T-helper 1 cell (primary cell): ENCODE data around the gene SLC20A1.
"Not testable (repeated sequence)": the region's sequence is repeated elsewhere in the genome, so short reads cannot be mapped to it uniquely, and the experiment has no call there.

ENCODE experiments used
- DNase-seq, 5 donors: peaks; one replicate each; pipeline ENCODE4 v3.0.0-alpha.2; 2012 to 2020
- total RNA-seq, 4 donors: gene quantifications; one replicate each; lab custom pipeline; 2026; lab: John Stamatoyannopoulos, UW

SLC20A1 gene
- 266 to 398 (median 316) reads per million in 4 donors for total RNA-seq

GRCh38 chr2:112645310-112646101, at the start of gene SLC20A1:
Gene SLC20A1, plus strand, starts transcription at chr2:112645939. Its CDS starts 890 bp downstream, at chr2:112646829.
- DNase-seq = peak; percentile 96 to 100 (median 97)

GRCh38 chr2:112597537-112598322, 48.0 kb upstream of the SLC20A1 start:
- DNase-seq = no peak

- DNase-seq = no peak
These were observed 45.1 kb upstream of the SLC20A1 start for GRCh38 chr2:112600634-112601033.

- no peak for DNase-seq
These were observed 44.0 kb upstream of the SLC20A1 start for GRCh38 chr2:112601754-112602153.

GRCh38 chr2:112602917-112603316, 42.8 kb upstream of the SLC20A1 start:
- no peak for DNase-seq

- DNase-seq = no peak
These were observed 42.0 kb upstream of the SLC20A1 start for GRCh38 chr2:112603731-112604130.

- no peak for DNase-seq
These were observed 40.8 kb upstream of the SLC20A1 start for GRCh38 chr2:112604952-112605351.

- DNase-seq = no peak
These were observed 39.8 kb upstream of the SLC20A1 start for GRCh38 chr2:112605926-112606325.

- DNase-seq = no peak
These were observed 39.2 kb upstream of the SLC20A1 start for GRCh38 chr2:112606547-112606946.

GRCh38 chr2:112607680-112608438, 37.9 kb upstream of the SLC20A1 start:
- DNase-seq = no peak

- DNase-seq = not testable (repeated sequence)
These were observed 36.4 kb upstream of the SLC20A1 start for GRCh38 chr2:112609320-112609719.

GRCh38 chr2:112612283-112612682, 33.5 kb upstream of the SLC20A1 start:
- not testable (repeated sequence) for DNase-seq

- DNase-seq = no peak
These were observed 31.4 kb upstream of the SLC20A1 start for GRCh38 chr2:112614201-112614840.

GRCh38 chr2:112615051-112615450, 30.7 kb upstream of the SLC20A1 start:
- no peak for DNase-seq

- not testable (repeated sequence) for DNase-seq
These were observed 29.9 kb upstream of the SLC20A1 start for GRCh38 chr2:112615798-112616197.

GRCh38 chr2:112618383-112618782, 27.4 kb upstream of the SLC20A1 start:
- no peak for DNase-seq

- DNase-seq = no peak
These were observed 23.8 kb upstream of the SLC20A1 start for GRCh38 chr2:112621790-112622527.

GRCh38 chr2:112622528-112622849, 23.2 kb upstream of the SLC20A1 start:
- DNase-seq = no peak

- DNase-seq = peak; percentile 19 to 91 (median 41)
These were observed 21.6 kb upstream of the SLC20A1 start for GRCh38 chr2:112623913-112624777.

GRCh38 chr2:112625474-112626114, 20.1 kb upstream of the SLC20A1 start:
- DNase-seq = no peak
